Mesendoderm (in vitro differentiated cells): ENCODE measurements around the gene SHANK3.
A peak's percentile ranks its signal among the peaks of the same experiment; 100 is the strongest.

ENCODE experiments used
- DNase-seq: peaks from one replicate; pipeline ENCODE4 v3.0.0; 2013
- H2AK5ac ChIP-seq: 2 replicates; pipeline ENCODE4 v1.6.1; 2013; ENCODE audit warnings: low read length, inconsistent platforms
- H2BK120ac ChIP-seq: 2 replicates; pipeline ENCODE4 v1.6.1; 2013; ENCODE audit warnings: low read depth, mild to moderate bottlenecking, low read length, moderate library complexity, mixed read lengths
- H2BK15ac ChIP-seq: replicated peaks from 2 replicates; pipeline ENCODE4 v1.6.1; 2013; ENCODE audit warnings: low read depth, mild to moderate bottlenecking, moderate library complexity
- H2BK5ac ChIP-seq: 2 replicates; pipeline ENCODE4 v1.6.1; 2013; ENCODE audit warnings: low read length, inconsistent platforms
- H3K18ac ChIP-seq: 2 replicates; pipeline ENCODE4 v1.6.1; 2013; ENCODE audit warnings: mild to moderate bottlenecking, low read length, mixed read lengths
- H3K23ac ChIP-seq: one replicate; pipeline ENCODE4 v1.6.1; 2013; ENCODE audit warnings: low read length
- H3K27ac ChIP-seq: 2 replicates; pipeline ENCODE4 v1.5.1; 2013; ENCODE audit warnings: low read depth, mild to moderate bottlenecking, inconsistent platforms, low read length, moderate library complexity
- H3K27me3 ChIP-seq: 2 replicates; pipeline ENCODE4 v1.6.1; 2013; ENCODE audit warnings: low read length, control low read depth, mild to moderate bottlenecking, inconsistent platforms; ENCODE audit not compliant: insufficient read depth, poor library complexity
- H3K36me3 ChIP-seq: 2 replicates; pipeline ENCODE4 v1.6.1; 2013; ENCODE audit warnings: low read length, inconsistent platforms; ENCODE audit not compliant: control insufficient read depth, insufficient read depth
- H3K4ac ChIP-seq: one replicate; pipeline ENCODE4 v1.6.1; 2013; ENCODE audit warnings: low read depth, mild to moderate bottlenecking, low read length, moderate library complexity
- H3K4me1 ChIP-seq: 2 replicates; pipeline ENCODE4 v1.6.1; 2013; ENCODE audit warnings: low read depth, low read length, inconsistent platforms; ENCODE audit not compliant: control insufficient read depth
- H3K4me2 ChIP-seq: 2 replicates; pipeline ENCODE4 v1.6.1; 2013; ENCODE audit warnings: low read length
- H3K4me3 ChIP-seq: 2 replicates; pipeline ENCODE4 v1.5.1; 2013; ENCODE audit warnings: mild to moderate bottlenecking, low read length
- H3K56ac ChIP-seq: one replicate; pipeline ENCODE4 v1.6.1; 2013; ENCODE audit warnings: low read length
- H3K79me1 ChIP-seq: 2 replicates; pipeline ENCODE4 v1.6.1; 2013; ENCODE audit warnings: low read length, inconsistent platforms
- H3K79me2 ChIP-seq: 2 replicates; pipeline ENCODE4 v1.6.1; 2013; ENCODE audit warnings: mild to moderate bottlenecking, low read length; ENCODE audit not compliant: control insufficient read depth, insufficient read depth
- H3K9ac ChIP-seq: 2 replicates; pipeline ENCODE4 v1.6.1; 2013; ENCODE audit warnings: low read length, inconsistent platforms
- H4K5ac ChIP-seq: one replicate; pipeline ENCODE4 v1.6.1; 2013; ENCODE audit warnings: low read length
- H4K8ac ChIP-seq: one replicate; pipeline ENCODE4 v1.6.1; 2013; ENCODE audit warnings: low read depth, mild to moderate bottlenecking, control low read depth, low read length, moderate library complexity
- WGBS: extraction: QIAGEN DNeasy Blood & Tissue Kit; methylation state at CpG from one replicate; pipeline ENCODE4 v1.1.7; 2013; ENCODE audit warnings: low lambda C conversion rate, missing lambda C conversion rate; ENCODE audit not compliant: insufficient coverage; ENCODE audit errors: extremely low coverage; 5-methylcytosine and 5-hydroxymethylcytosine counted together

The SHANK3 gene

GRCh38 chr22:50670914-50671538 lies 1.6 kb upstream of the SHANK3 start:
- no CpG with 5 or more reads among the region's 10 CpGs for WGBS
- Histone ChIP-seq H3K18ac (no peak overlapping the region), H3K27ac (no peak overlapping the region), H3K79me1 (no peaks in the 10 kb centered on the region), H3K4me2 (no peak overlapping the region), H3K4ac (no peak overlapping the region), H3K56ac (no peak overlapping the region), H2BK15ac (no peak overlapping the region), H3K79me2 (no peaks in the 10 kb centered on the region), H2BK5ac (no peak overlapping the region), H3K4me1 (no peaks in the 10 kb centered on the region), H3K9ac (no peak overlapping the region), H3K4me3 (no peak overlapping the region), H3K23ac (no peak overlapping the region), H2AK5ac (no peak overlapping the region), H2BK120ac (no peak overlapping the region), H4K8ac (no peak overlapping the region), H3K27me3 (no peaks in the 10 kb centered on the region), H4K5ac (no peak overlapping the region), H3K36me3 (no peaks in the 10 kb centered on the region)
- DNase-seq = no peak

- H4K5ac ChIP-seq = no peak overlapping the region
- no peaks in the 10 kb centered on the region for H3K4me1 ChIP-seq
- no CpG with 5 or more reads among the region's 11 CpGs for WGBS
- no peak overlapping the region for H2BK120ac ChIP-seq
- no peak overlapping the region for H3K27ac ChIP-seq
- H3K4me3 ChIP-seq = no peak overlapping the region
- H3K79me1 ChIP-seq = no peaks in the 10 kb centered on the region
- no peak overlapping the region for H3K4ac ChIP-seq
- no peak overlapping the region for H2BK15ac ChIP-seq
- no peak overlapping the region for H3K9ac ChIP-seq
- no peak overlapping the region for H3K4me2 ChIP-seq
- no peaks in the 10 kb centered on the region for H3K27me3 ChIP-seq
- H3K56ac ChIP-seq = no peak overlapping the region
- H3K23ac ChIP-seq = no peak overlapping the region
- no peak overlapping the region for H2BK5ac ChIP-seq
- no peak overlapping the region for H2AK5ac ChIP-seq
- no peaks in the 10 kb centered on the region for H3K79me2 ChIP-seq
- no peak for DNase-seq
- no peaks in the 10 kb centered on the region for H3K36me3 ChIP-seq
- H4K8ac ChIP-seq = no peak overlapping the region
- no peak overlapping the region for H3K18ac ChIP-seq
Observed at GRCh38 chr22:50671641-50672040, 982 bp upstream of the SHANK3 start.

- Histone ChIP-seq H3K79me2 (no peaks in the 10 kb centered on the region), H3K27me3 (no peaks in the 10 kb centered on the region), H2BK120ac (no peak overlapping the region), H3K27ac (no peak overlapping the region), H3K9ac (no peak overlapping the region), H4K8ac (no peak overlapping the region), H3K36me3 (no peaks in the 10 kb centered on the region), H3K4me3 (no peak overlapping the region), H3K4me2 (no peak overlapping the region), H3K56ac (no peak overlapping the region), H3K4me1 (no peaks in the 10 kb centered on the region), H2AK5ac (no peak overlapping the region), H4K5ac (no peak overlapping the region), H3K23ac (no peak overlapping the region), H3K79me1 (no peaks in the 10 kb centered on the region), H2BK5ac (no peak overlapping the region), H3K18ac (no peak overlapping the region), H2BK15ac (no peak overlapping the region), H3K4ac (no peak overlapping the region)
- no peak for DNase-seq
- WGBS = no CpG with 5 or more reads among the region's 8 CpGs
Observed at GRCh38 chr22:50672041-50672440, 582 bp upstream of the SHANK3 start.

- Histone ChIP-seq H3K9ac (peak overlapping the region; percentile 42), H2BK15ac (no peak overlapping the region), H3K4me2 (peak overlapping the region; percentile 52), H4K8ac (no peak overlapping the region), H3K27me3 (no peaks in the 10 kb centered on the region), H3K4me1 (no peaks in the 10 kb centered on the region), H3K23ac (peak overlapping the region; percentile 45), H3K56ac (peak overlapping the region; percentile 42), H4K5ac (no peak overlapping the region), H3K18ac (no peak overlapping the region), H3K79me1 (no peaks in the 10 kb centered on the region), H3K4ac (no peak overlapping the region), H2BK5ac (no peak overlapping the region), H2AK5ac (no peak overlapping the region), H2BK120ac (no peak overlapping the region), H3K4me3 (no peak overlapping the region), H3K36me3 (no peaks in the 10 kb centered on the region), H3K27ac (no peak overlapping the region), H3K79me2 (no peaks in the 10 kb centered on the region)
- no CpG with 5 or more reads among the region's 69 CpGs for WGBS
- DNase-seq = peak; percentile 24
Observed at GRCh38 chr22:50673231-50674129, 857 bp downstream of the SHANK3 start.

- no peak overlapping the region for H2BK120ac ChIP-seq
- no peak overlapping the region for H3K9ac ChIP-seq
- H4K8ac ChIP-seq = no peak overlapping the region
- no peak overlapping the region for H4K5ac ChIP-seq
- H3K56ac ChIP-seq = no peak overlapping the region
- no peak overlapping the region for H3K23ac ChIP-seq
- DNase-seq = no peak
- no CpG with 5 or more reads among the region's 43 CpGs for WGBS
- no peak overlapping the region for H3K18ac ChIP-seq
- H3K36me3 ChIP-seq = no peaks in the 10 kb centered on the region
- no peaks in the 10 kb centered on the region for H3K79me2 ChIP-seq
- H2BK15ac ChIP-seq = no peak overlapping the region
- no peak overlapping the region for H2BK5ac ChIP-seq
- no peak overlapping the region for H3K27ac ChIP-seq
- H2AK5ac ChIP-seq = no peak overlapping the region
- no peaks in the 10 kb centered on the region for H3K27me3 ChIP-seq
- H3K4me3 ChIP-seq = no peak overlapping the region
- H3K4ac ChIP-seq = no peak overlapping the region
- H3K79me1 ChIP-seq = no peaks in the 10 kb centered on the region
- H3K4me1 ChIP-seq = no peaks in the 10 kb centered on the region
- no peak overlapping the region for H3K4me2 ChIP-seq
Observed at GRCh38 chr22:50674130-50674500, 1.5 kb downstream of the SHANK3 start.
